HL-60 (cell line): ENCODE measurements around the gene LCE1A.

ENCODE experiments used
- CTCF ChIP-seq: IDR thresholded peaks from one replicate; pipeline ENCODE4 v1.5.1; 2011; ENCODE audit warnings: low read length, control low read depth, inconsistent platforms; ENCODE audit not compliant: insufficient read depth
- GABPA ChIP-seq: IDR thresholded peaks from 2 replicates; pipeline ENCODE4 v1.6.1; 2012; ENCODE audit warnings: low read depth
- POLR2AphosphoS5 ChIP-seq: IDR thresholded peaks from 2 replicates; pipeline ENCODE4 v1.6.1; 2012; ENCODE audit warnings: low read depth
- SPI1 ChIP-seq: IDR thresholded peaks from 2 replicates; pipeline ENCODE4 v1.6.1; 2012; ENCODE audit warnings: low read depth, mild to moderate bottlenecking, borderline replicate concordance

GRCh38 chr1:152861374-152861773 lies 34.1 kb downstream of the LCE1A start:
- TF ChIP-seq CTCF (no peak), POLR2AphosphoS5 (no peak), GABPA (no peak), SPI1 (no peak)
